Measurements from ENCODE around the gene ANO7.

ANO7 gene

GRCh38 chr2:241149925-241150659 lies 38.4 kb upstream of the ANO7 start, which contains the start of gene PPP1R7:
Gene PPP1R7, plus strand, starts transcription at chr2:241150467. Its CDS starts 29 bp downstream, at chr2:241150496.
- DNase-seq (ENCODE audit: low read depth), result peak; percentile 55
- TF ChIP-seq, protein P1, sequence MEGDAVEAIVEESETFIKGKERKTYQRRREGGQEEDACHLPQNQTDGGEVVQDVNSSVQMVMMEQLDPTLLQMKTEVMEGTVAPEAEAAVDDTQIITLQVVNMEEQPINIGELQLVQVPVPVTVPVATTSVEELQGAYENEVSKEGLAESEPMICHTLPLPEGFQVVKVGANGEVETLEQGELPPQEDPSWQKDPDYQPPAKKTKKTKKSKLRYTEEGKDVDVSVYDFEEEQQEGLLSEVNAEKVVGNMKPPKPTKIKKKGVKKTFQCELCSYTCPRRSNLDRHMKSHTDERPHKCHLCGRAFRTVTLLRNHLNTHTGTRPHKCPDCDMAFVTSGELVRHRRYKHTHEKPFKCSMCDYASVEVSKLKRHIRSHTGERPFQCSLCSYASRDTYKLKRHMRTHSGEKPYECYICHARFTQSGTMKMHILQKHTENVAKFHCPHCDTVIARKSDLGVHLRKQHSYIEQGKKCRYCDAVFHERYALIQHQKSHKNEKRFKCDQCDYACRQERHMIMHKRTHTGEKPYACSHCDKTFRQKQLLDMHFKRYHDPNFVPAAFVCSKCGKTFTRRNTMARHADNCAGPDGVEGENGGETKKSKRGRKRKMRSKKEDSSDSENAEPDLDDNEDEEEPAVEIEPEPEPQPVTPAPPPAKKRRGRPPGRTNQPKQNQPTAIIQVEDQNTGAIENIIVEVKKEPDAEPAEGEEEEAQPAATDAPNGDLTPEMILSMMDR (IDR thresholded peaks at IDR 0.05; ENCODE audit: control insufficient read depth, insufficient read depth, low read depth, low read length, missing control alignments), result no peak
- peak within 1 kb of the TSS; percentile 84 for H3K4me3 ChIP-seq (ENCODE audit: control insufficient read depth, low read depth, low read length)

DNA sequence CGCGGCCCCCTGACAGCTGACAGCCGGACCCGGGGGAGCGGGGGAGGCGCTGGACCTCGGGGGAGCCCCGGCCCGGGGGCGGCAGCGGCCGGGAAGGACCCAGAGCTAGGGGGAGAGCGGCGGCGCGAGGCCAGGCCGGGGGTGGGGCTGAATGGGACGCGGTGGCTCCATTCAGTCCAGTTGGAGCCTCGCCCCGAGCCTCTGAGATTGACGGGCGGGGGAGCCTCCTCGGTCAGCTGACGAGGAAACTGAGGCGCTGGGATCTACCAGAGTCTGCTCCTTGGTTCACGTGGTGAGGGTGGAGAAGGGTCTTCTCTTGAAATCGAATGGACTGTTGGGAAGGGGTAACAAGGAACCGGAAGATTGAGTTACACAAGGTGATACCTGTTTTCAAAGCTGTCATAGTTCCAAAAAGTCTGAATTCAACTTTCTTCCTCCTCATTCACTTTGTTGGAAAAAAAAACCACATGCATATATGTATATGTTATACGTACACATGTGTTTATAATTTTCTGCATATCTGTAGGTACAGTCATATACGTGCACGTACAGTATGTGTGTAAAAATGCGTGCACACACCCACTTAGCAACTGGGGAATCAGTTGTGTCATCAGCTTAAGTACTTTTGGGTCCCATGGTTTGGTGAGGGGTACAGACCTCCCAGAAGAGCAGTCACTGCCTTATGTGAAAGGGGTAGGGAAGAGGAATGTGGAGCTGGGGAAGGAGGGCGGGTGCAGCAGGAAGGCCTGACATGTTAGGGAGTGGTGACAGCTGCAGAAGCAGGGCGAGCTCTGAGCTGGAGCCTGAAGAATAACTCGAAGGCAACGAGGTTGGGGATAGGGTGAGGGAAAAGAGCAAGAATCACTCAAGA lies 37.6 kb upstream of the ANO7 start:
- TF ChIP-seq, protein P1 (IDR thresholded peaks at IDR 0.05; ENCODE audit: control insufficient read depth, insufficient read depth, low read depth, low read length, missing control alignments), result no peak
- DNase-seq (ENCODE audit: low read depth), result no peak
- H3K4me3 ChIP-seq (ENCODE audit: control insufficient read depth, low read depth, low read length), result peak overlapping the region; percentile 84

- no peak for DNase-seq (ENCODE audit: low read depth)
- TF ChIP-seq, protein P1 (IDR thresholded peaks at IDR 0.05; ENCODE audit: control insufficient read depth, insufficient read depth, low read depth, low read length, missing control alignments), result no peak
- H3K4me3 ChIP-seq (ENCODE audit: control insufficient read depth, low read depth, low read length), result no peak overlapping the region
These were observed 36.4 kb upstream of the ANO7 start for GRCh38 chr2:241151934-241152660.

DNA sequence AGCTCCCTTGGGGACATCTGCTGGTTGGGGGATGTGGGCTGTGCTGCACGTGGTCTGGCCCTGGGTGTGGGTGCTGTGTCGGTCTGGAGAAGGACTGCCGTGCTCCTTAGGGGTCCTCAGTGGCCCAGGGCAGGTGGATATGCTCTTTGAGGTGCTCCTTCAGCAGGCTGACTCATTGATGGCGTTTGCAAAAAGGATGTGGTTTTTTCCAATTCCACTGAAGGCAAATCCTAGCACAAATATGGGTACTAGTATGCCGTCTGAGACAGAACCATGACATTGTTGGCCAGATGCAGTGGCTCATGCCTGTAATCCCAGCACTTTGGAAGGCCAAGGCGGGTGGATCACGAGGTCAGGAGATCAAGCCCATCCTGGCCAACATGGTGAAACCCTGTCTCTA lies 34.9 kb upstream of the ANO7 start:
- TF ChIP-seq, protein P1 (IDR thresholded peaks at IDR 0.05; ENCODE audit: control insufficient read depth, insufficient read depth, low read depth, low read length, missing control alignments), result no peak
- no peak for DNase-seq (ENCODE audit: low read depth)
- no peak overlapping the region for H3K4me3 ChIP-seq (ENCODE audit: control insufficient read depth, low read depth, low read length)

- TF ChIP-seq, protein P1 (IDR thresholded peaks at IDR 0.05; ENCODE audit: control insufficient read depth, insufficient read depth, low read depth, low read length, missing control alignments), result no peak
- DNase-seq (ENCODE audit: low read depth), result no peak
- H3K4me3 ChIP-seq (ENCODE audit: control insufficient read depth, low read depth, low read length), result no peak overlapping the region
These were observed 33.6 kb upstream of the ANO7 start for GRCh38 chr2:241154915-241155314.

- no peak overlapping the region for H3K4me3 ChIP-seq (ENCODE audit: control insufficient read depth, low read depth, low read length)
- DNase-seq (ENCODE audit: low read depth), result no peak
- TF ChIP-seq, protein P1 (IDR thresholded peaks at IDR 0.05; ENCODE audit: control insufficient read depth, insufficient read depth, low read depth, low read length, missing control alignments), result no peak
These were observed 32.5 kb upstream of the ANO7 start for GRCh38 chr2:241155936-241156335.
